EL (cell line): Measurements from ENCODE around the gene SNU13.
"Not testable (repeated sequence)": the region's sequence is repeated elsewhere in the genome, so short reads cannot be mapped to it uniquely, and the experiment has no call there.

Experiments
- DNase-seq: peaks from one replicate; pipeline ENCODE4 v3.0.0-alpha.2; 2016

Gene SNU13

DNA sequence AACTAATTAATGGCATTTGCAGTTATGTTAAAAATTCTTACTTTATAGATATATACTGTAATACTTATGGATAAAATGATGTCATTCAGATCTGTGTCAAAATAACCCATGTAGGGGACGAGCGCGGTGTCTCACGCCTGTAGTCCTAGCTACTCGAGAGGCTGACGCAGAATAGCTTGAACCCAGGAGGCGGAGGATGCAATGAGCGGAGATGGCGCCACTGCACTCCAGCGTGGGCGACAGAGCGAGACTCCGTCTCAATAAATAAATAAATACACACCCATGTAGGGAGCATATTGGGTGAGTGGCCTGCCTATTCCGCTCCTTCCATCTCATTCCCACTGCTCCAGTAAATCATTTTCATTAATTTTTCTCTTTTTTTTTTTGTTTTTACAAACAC, 7.1 kb downstream of the SNU13 start:
- DNase-seq = no peak

DNA sequence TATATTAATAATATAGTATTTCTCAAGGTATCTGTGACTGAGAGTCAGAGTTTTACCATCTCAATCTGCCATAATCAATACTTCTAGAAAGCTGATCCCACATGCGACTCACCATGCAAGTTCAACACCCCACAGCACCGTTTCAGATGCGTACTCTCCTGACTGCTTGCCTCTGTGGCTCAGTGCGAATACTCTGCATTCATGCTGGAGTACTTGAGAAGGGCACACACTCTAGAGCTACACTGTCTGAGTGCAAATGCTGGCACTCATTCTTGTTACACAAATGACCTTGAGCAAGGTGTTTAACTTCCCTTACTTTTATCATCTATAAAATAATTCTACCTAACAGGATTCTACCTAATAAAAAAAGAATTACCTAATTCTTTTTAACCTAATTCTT, 12.5 kb downstream of the SNU13 start:
- DNase-seq = no peak

DNA sequence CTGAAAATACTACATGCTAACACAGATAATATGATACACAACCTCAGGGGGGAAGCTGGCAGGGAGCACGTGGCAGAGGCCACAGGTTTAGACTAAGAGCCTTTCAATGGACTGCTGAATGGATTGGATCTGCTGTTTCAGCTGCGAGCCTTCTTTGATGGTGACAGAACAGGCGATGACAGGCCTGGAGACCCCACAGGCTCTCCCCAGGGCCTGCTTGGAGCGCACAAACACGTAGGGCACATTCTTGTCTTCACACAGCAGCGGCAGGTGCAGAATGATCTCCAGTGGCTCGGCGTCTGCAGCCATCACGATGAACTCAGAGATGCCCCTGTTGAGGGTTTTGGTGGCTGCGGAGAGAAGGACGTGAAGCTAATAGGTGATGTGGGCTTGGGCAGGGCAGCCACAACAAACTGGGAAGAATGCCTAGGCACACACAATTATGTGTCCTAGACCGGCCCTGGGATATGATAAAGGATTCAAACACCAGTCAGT, 13.8 kb downstream of the SNU13 start:
- DNase-seq = no peak

DNA sequence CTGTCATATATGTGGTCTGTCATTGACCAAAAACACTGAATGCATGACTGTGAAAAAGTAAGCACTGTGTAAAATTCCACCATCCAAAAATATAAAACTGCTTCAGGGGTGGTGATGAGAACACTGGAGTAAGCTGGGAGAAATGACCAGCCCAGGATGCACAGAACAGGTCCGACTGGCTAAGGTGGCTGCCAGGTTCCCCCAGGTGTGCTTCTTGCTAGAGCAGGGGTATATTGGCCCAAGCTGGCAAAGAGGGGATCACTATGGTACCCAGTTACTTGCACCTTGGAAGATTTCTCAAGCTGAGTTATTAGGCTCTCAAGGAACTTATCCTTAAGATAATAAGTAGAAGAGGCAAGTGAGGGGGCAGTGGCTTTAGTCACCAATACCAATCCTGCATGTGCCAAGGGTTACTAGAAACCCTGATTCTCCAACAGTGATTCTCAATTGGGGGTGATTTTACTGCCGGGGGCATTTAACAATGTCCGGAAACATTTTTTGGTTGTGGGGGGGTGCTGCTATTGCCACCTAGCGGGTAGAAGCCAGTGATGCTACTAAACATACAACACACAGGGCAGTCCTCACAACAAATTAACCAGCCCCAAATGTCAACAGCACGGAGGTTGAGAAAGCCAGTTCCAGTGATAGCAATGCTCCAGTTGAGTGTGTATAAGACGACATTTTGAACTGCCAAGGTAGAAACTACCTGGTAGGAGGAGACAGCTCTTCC, 15.7 kb downstream of the SNU13 start:
- DNase-seq = peak; percentile 23

DNA sequence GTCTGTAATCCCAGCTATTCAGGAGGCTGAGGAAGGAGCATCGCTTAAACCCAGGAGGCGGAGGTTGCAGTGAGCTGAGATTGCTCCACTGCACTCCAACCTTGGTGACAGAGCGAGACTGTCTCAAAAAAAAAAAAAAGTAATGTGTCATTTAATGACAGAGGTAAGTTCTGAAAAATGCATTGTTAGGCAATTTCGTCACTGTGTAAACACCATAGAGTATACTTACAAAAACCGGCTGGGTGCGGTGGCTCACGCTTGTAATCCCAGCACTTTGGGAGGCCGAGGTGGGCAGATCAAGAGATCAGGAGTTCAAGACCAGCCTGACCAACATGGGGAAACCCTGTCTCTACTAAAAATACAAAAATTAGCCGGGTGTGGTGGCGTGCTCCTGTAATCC, 16.6 kb downstream of the SNU13 start:
- peak; percentile 61 for DNase-seq

DNA sequence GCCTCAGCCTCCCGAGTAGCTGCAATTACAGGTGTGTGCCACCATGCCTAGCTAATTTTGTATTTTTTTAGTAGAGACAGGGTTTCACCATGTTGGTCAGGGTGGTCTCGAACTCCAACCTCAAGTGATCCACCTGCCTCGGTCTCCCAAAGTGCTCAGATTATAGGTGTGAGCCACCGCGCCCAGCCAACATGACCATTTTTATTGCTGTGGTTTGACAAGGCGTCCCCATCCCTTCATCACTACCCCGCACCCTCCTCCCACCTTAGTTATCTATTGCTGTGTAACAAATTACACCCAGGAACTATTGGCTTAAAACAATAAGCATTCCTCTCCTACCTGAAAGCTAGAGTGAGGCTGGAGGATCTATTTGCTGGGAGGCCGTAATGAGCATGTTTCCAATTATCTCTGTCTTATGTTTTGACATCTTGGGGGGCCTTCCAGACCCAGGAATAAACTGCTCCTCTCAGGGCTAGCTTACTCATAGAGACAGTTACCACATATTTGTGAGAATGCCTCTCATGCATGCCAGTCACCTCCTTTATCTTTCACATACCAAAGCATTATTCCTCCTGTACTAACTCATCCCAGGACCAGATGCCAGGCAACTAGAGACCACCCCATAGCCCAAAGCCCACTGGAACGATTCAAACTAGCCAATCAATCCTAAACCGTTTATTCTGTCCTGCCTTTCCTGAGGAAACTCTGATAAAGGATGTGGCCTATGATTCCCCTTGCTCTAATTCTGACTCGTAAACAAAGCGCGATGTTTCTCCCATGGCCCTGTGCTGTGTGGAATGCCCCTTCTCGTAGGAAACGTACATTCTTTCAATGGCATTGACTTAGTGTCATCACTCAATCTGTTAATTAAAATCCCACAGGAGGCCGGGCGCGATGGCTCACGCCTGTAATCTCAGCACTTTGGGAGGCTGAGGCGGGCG, 19.4 kb downstream of the SNU13 start:
- DNase-seq = peak; percentile 91

DNA sequence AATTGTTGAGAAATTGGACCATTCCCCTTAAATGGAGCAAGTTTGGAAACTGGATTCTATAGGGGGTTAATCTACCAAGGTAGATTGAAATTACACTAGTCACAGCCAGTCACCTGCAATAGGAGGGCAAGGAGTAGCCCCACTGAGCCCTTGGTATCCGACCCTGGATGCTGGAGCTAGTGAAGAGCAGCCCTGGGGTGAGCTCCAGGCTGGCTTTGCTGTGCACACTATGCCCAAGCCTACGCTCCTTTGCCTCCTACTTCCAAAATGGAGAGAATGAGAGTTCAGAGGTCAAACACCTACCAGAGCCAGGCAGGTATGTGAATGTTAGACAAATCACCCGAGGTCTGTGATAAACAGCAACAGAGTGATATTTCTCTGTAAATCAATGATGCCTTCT, 23.7 kb downstream of the SNU13 start:
- no peak for DNase-seq

DNA sequence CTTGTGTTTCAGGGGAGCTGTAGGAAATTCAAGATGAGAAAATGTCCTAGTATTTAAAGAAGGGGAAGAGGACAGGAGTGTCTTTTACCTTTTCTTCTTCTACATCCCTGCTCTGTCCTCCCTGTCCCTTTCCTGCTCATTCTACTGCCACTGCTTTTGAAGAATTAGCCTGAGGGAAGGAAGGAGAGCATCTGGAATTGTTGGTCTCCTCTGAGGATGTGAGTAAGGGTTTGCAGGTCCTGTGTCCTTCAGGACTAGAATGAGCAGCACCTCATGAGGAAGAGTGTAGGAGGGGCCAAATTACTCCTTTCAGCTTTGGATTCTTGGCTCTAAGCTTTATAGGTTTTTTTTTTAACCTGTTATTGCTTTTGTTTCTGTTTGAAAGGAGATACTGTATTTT, 24.2 kb downstream of the SNU13 start:
- DNase-seq = peak; percentile 57

DNA sequence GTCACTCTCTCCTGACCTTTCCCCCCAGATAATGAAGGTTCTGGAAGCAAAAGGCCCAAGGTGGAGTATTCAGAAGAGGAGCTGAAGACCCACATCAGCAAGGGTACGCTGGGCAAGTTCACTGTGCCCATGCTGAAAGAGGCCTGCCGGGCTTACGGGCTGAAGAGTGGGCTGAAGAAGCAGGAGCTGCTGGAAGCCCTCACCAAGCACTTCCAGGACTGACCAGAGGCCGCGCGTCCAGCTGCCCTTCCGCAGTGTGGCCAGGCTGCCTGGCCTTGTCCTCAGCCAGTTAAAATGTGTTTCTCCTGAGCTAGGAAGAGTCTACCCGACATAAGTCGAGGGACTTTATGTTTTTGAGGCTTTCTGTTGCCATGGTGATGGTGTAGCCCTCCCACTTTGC, 25.1 kb downstream of the SNU13 start:
- DNase-seq = not testable (repeated sequence)

DNA sequence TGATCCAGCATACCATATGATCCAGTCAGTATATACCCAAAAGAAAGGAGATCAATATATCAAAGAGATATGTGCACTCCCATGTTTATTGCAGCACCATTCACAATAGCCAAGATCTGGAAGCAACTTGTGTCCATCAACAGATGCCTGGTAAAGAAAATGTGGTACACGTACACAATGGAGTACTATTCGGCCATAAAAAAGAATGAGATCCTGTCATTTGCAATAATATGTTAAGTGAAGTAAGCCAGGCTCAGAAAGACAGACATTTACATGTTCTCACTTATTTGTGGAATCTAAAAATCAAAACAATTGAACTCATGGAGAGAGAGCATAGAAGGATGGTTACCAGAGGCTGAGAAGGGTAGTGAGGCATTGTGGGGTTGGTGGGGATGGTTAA, 27.0 kb downstream of the SNU13 start:
- DNase-seq = no peak

DNA sequence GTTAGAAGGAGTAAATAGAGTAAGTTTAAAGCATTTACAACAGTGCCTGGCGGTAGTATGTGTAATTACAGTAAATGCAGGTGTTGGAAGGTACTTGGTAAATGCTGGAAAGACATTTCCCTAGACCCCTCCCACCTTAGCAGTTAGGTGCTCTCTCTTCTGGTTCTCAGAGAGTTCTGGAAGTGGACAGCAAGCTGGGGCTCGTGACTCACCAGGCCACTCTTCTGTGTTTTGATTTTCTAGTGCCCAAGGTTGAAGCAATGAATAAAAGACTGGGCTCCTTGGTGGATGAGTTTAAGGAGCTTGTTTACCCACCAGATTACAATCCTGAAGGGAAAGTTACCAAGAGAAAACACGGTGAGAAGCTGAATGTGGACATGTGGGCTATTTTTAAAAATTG, 27.6 kb downstream of the SNU13 start:
- DNase-seq = no peak

DNA sequence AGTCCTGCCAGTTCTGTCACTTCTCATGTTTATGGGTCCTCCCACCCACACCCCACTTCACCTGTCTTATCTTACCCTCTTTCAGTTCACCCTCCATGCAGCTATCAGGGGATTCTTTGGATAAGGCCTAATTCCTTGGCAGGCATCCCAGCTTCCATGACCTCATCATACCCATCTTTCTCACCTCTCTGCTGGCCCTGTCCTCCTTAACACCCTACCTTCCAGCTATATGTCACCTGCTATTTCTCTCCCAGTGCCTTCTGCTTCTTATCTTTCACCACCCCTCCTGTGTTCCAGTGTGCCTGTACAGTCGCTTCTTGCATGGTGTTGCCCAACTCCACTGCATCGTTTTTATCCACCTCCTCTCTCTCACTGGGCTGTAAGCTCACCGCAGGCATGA, 28.3 kb downstream of the SNU13 start:
- peak; percentile 28 for DNase-seq

DNA sequence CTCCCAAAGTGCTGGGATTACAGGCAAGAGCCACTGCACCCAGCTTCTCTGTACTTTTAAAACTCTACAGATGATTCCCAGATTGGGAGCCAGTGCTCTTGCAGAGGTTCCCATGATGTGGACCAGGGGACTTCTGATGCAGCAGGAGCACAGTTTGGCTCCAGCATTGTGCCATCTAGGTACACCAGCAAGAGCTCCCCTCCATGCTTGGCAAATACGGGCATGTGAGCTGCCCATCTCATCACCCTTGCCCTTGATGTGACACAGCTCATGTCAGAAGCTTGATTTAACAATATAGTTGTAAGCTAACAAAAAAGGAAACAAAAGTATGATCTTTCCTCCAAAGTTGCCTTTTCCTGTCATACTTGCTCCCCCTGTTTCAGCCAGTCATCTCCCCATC, 28.7 kb downstream of the SNU13 start:
- no peak for DNase-seq

DNA sequence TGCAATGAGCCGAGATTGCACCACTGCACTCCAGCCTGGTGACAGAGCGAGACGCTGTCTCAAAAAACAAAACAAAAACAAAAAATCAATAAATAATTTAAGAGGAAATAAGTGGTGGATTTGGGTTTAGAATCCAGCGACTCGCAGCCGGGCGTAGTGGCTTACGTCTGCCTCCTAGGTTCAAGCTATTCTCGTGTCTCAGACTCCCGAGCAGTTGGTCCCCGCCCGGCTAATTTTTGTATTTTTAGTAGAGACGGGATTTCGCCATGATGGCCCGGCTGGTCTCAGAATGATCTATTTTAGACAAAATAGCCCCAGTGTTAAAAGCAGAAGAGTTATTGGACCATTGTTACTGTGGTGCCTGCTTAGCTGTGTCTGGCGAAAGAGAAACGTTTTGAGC, 29.8 kb downstream of the SNU13 start:
- no peak for DNase-seq

DNA sequence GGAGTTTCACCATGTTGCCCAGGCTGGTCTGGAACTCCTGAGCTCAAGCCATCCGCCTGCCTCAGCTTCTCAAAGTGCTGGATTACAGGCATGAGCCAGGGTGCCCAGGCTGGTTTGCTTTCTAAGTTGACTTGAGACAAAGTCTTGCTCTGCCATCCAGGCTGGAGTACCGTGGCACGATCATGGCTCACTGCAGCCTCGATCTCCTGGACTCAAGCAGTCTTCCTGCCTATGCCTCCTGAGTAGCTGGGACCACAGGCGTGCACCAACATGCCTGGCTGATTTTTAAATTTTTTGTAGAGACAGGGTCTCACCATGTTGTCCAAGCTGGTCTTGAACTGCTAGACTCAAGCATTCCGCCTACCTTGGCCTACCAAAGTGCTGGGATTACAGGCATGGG, 31.0 kb downstream of the SNU13 start:
- DNase-seq = no peak

DNA sequence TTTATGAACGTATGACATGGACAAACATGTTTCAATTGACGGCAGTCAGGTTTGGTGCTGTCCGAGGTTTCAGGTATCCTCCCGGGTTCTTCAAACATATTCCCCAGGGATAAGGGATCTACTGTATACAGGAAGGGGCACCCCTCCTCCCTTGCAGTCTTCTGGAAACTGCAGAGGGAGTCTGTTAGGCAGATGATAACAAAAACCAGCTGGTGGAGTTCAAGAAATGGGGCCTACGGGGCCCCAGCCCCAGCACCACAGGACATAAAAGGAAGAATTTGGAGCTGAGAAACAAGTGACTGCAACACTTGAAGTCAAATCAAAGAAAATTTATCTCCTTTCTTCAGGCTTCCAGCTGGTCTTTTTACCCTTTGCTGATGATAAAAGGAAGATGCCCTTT, 32.1 kb downstream of the SNU13 start:
- no peak for DNase-seq

DNA sequence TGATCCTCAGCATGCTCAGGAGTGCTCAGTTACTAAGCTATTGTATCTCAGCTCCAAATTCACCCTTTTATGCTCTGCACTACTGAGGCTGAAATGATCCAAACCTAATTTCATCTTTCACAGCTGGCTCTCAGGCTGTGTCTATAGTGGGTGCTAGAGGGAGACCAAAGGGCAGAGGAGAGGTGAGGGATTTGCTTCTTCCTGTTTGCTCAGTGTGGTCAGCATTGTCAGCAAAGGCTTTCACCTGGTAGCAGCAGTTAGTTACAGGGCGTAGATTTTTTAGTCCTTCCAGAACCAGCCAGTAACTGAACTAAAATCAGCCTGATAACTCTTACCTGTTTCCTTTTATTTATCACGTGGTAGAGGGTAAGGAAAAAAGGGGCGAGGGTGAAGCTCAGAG, 34.3 kb downstream of the SNU13 start:
- DNase-seq = no peak

DNA sequence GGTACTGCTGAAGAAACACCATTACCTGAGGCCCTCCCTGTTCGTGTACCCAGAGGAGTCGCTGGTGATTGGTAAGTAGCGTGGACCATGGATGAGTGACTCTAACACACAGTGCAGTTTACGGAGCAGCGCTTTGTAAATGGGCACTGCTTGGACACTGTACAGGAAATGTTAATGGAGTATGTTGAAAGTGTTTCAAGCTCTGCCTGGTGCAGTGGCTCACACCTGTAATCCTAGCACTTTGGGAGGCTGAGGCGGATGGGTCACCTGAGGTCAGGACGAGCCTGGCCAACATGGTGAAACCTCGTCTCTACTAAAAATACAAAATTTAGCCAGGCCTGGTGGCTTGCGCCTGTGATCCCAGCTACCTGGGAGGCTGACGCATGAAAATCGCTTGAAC, 37.8 kb downstream of the SNU13 start:
- no peak for DNase-seq

DNA sequence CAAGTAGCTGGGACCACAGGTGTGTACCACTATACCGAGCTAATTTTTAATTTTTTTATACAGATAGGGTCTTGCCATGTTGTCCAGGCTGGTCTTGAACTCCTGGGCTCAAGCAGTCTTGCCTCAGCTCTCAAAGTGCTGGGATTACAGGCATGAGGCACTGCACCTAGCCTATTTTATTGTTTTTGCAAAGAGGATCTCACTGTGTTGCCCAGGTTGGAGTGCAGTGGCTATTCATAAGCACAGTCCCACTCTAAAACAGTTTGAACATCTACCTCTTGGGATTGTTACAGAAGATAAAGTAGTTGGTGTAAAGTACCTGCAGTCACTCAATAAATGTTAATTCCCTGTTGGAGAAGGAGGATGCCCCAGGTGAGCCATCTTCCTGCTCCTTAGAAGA, 38.4 kb downstream of the SNU13 start:
- no peak for DNase-seq

DNA sequence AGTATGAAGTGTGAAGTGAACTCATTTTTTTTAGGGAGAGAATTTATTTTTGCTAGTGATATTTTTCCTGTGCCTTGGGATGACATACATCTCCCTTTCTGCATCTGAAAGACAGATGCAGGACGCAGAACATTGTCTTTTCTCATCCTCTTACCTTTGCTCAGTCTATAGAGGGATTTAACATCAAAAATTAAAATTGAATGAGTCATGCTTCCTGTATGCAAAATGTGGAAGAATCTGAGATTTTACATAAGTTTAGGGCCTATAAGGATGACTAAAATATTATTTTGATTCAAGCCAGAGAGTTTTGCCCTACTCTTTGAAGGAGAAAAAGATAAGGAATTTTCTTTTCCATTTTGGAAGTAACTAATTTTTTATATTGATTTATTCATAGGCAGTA, 40.2 kb downstream of the SNU13 start:
- peak; percentile 19 for DNase-seq

DNA sequence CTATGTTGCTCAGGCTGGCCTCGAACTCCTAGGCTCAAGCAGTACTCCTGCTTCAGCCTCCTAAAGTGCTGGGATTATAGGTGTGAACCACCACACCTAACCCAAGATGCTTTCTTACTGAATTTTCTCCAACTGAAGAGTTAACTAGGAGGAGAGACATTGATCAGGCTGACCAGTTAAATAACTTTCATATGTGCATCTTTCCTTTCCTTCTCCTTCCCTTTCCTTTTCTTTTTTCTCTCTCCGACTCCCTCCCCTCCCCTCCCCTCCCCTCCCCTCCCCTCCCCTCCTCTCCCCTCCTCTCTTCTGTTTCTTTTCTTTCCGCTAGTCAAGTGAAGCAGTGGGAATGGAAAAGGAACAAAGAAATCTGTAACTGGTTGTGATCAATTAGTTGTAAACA, 40.9 kb downstream of the SNU13 start:
- no peak for DNase-seq

DNA sequence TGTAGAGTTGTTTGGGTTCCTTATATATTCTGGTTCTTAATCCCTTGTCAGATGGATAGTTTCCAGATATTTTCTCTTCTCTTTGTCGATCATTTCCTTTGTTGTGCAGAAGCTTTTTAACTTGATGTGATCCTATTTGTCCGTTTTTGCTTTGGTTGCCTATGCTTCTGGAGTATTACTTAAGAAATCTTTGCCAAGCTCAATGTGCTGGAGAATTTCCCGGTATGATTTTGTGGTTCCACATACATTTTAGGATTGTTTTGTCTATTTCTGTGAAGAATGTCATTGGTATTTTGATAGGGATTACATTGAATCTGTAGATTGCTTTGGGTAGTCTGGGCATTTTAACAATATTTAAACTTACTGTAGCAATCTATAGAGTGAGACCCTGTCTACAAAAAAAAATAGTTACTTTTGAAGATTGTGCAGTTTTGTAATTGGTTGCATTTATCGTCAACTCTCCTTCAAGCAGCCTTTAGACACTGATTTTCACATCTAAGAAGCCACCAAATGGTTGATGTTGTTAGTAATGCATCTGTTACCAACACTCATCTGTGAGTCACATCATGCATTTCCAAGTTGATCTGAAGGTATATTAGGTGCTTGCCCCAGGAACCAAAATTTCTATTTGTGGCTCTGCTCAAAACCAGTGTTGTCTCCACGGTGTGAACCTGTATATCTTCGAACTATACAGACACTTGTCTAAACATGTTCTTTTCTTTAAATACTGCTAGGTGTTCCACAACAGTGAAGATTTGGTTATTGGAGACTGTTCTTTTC, 46.1 kb downstream of the SNU13 start:
- DNase-seq = no peak

DNA sequence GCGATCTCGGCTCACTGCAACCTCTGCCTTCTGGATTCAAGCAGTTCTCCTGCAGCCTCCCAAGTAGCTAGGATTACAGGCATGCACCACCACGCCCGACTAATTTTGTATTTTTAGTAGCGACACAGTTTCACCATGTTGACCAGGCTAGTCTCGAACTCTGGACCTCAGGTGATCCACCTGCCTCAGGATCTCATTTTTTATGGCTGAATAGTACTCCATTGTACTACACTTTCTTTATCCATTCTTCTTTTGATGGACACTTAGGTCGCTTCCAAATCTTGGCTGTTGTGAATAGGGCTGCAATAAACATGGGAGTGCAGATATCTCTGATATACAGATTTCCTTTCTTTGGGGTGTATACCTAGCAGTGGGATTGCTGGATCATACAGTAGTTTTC, 46.8 kb downstream of the SNU13 start:
- no peak for DNase-seq
